Measurements from ENCODE around the gene RNF227.

Gene RNF227

GRCh38 chr17:7931709-7932482 lies 15.8 kb upstream of the RNF227 start, which contains the start of the genes CNTROB and TRAPPC1:
TSS of gene CNTROB (plus strand) at chr17:7932206. CDS start at chr17:7933080, 874 bp downstream.
TSS of gene TRAPPC1 (minus strand) at chr17:7931946. CDS start at chr17:7931829, 117 bp downstream.
- in situ Hi-C loops (cut with MboI; ENCODE audit: low sequenced_read_pairs, unreplicated experiment) = no loop called here
- no peak for TF ChIP-seq CTCF (IDR thresholded peaks at IDR 0.05; ENCODE audit: borderline replicate concordance, control extremely low read depth, extremely low read depth, insufficient read depth, missing control alignments)
- DNase-seq (ENCODE audit: low spot score) = peak; percentile 100

GRCh38 chr17:7930841-7931631 lies 14.9 kb upstream of the RNF227 start:
- DNase-seq (ENCODE audit: low spot score) = no peak
- in situ Hi-C loops (cut with MboI; ENCODE audit: low sequenced_read_pairs, unreplicated experiment) = no loop called here
- no peak for TF ChIP-seq CTCF (IDR thresholded peaks at IDR 0.05; ENCODE audit: borderline replicate concordance, control extremely low read depth, extremely low read depth, insufficient read depth, missing control alignments)

GRCh38 chr17:7929158-7930023 lies 13.3 kb upstream of the RNF227 start, which contains the start of gene KCNAB3:
TSS of gene KCNAB3 (minus strand) at chr17:7929856. CDS start at chr17:7929435, 421 bp downstream.
- in situ Hi-C loops (cut with MboI; ENCODE audit: low sequenced_read_pairs, unreplicated experiment) = no loop called here
- DNase-seq (ENCODE audit: low spot score) = peak; percentile 68
- TF ChIP-seq CTCF (IDR thresholded peaks at IDR 0.05; ENCODE audit: borderline replicate concordance, control extremely low read depth, extremely low read depth, insufficient read depth, missing control alignments) = no peak

- in situ Hi-C loops (cut with MboI; ENCODE audit: low sequenced_read_pairs, unreplicated experiment) = no loop called here
- DNase-seq (ENCODE audit: low spot score) = no peak
- TF ChIP-seq CTCF (IDR thresholded peaks at IDR 0.05; ENCODE audit: borderline replicate concordance, control extremely low read depth, extremely low read depth, insufficient read depth, missing control alignments) = no peak
These were observed 11.5 kb upstream of the RNF227 start for GRCh38 chr17:7927596-7927995.

- TF ChIP-seq CTCF (IDR thresholded peaks at IDR 0.05; ENCODE audit: borderline replicate concordance, control extremely low read depth, extremely low read depth, insufficient read depth, missing control alignments) = no peak
- in situ Hi-C loops (cut with MboI; ENCODE audit: low sequenced_read_pairs, unreplicated experiment) = no loop called here
- DNase-seq (ENCODE audit: low spot score) = peak; percentile 84
These were observed 6.9 kb upstream of the RNF227 start for GRCh38 chr17:7922845-7923628.

Data from GM13976 (cell line).